HCT116 (cell line): ENCODE measurements around the gene CIB1. TPM values are rescaled to one million over a fixed set of nuclear protein-coding genes. Genes with fewer than 3 reads are reported as not detected.

Experiments
- ATAC-seq: fragments of 200-7000 bp; cut with Tn5 transposase; 2 replicates; pipeline ENCODE4 v1.9.1; 2020; ENCODE audit warnings: mild to moderate bottlenecking, moderate library complexity
- BruUV-seq: library from RNA; stranded (reverse); fragments of 400-500 nt; replicated peaks from 2 replicates; lab custom pipeline; 2021; lab: Mats Ljungman, UMichigan
- CTCF ChIA-PET: fragments of 300-600 bp; sonication (Branson Sonifier 250); formaldehyde crosslinking; loops from one replicate; lab custom pipeline; 2021; ENCODE audit warnings: antibody characterized with exemption; lab: Charles Lee
- POLR2A ChIA-PET: fragments of 300-600, 350-600 bp; sonication (Branson Sonifier 250); formaldehyde crosslinking; loops from one replicate; lab custom pipeline; 2021; ENCODE audit warnings: antibody characterized with exemption; lab: Charles Lee
- RAD21 ChIA-PET, 2 experiments: fragments of 300-600 bp; sonication (Branson Sonifier 250); formaldehyde crosslinking; loops; one replicate each; lab custom pipeline; 2023; ENCODE audit warnings: low total read pairs in 2 of 2; ENCODE audit not compliant: uncharacterized antibody in 2 of 2, unreplicated experiment in 2 of 2, low non-redundant PET in 1 of 2; lab: Charles Lee
- DNase-seq: peaks from one replicate; pipeline ENCODE4 v3.0.0-alpha.2; 2010; ENCODE audit warnings: low read depth, low spot score
- H2AFZ ChIP-seq: fragments of 200-600 bp; shearing (Covaris generic), sonication (generic); 2 replicates; pipeline ENCODE4 v1.6.1; 2017; ENCODE audit warnings: low read depth, mixed run types, mixed read lengths, antibody characterized with exemption, low read length; ENCODE audit not compliant: poor library complexity, severe bottlenecking
- H3K27ac ChIP-seq: 2 replicates; pipeline ENCODE4 v1.5.1; 2012; ENCODE audit warnings: low read depth, low read length
- H3K27me3 ChIP-seq: fragments of 200-600 bp; sonication (generic); 2 replicates; pipeline ENCODE4 v1.6.1; 2016; ENCODE audit warnings: mixed run types, low read length, mixed read lengths; ENCODE audit not compliant: insufficient read depth
- H3K36me3 ChIP-seq, 2 experiments: fragments of 200-500 bp in 1 of 2; fragments of 200-600 bp in 1 of 2; sonication (Bioruptor generic) in 1 of 2; sonication (generic) in 1 of 2; 2 replicates each; pipeline versions ENCODE4 v1.5.1 to v1.6.1; 2014 to 2016; ENCODE audit warnings: low read length in 2 of 2, inconsistent platforms in 1 of 2, mixed read lengths in 1 of 2, mixed run types in 1 of 2; ENCODE audit not compliant: insufficient read depth in 2 of 2, control insufficient read depth in 1 of 2
- H3K4me1 ChIP-seq, 2 experiments: fragments of 200-600 bp in 1 of 2; sonication (generic) in 1 of 2; 2 replicates each; pipeline versions ENCODE4 v1.5.1 to v1.6.1; 2012 to 2017; ENCODE audit warnings: low read length in 2 of 2, inconsistent platforms in 1 of 2, mild to moderate bottlenecking in 1 of 2, mixed read lengths in 1 of 2, mixed run types in 1 of 2, moderate library complexity in 1 of 2; ENCODE audit not compliant: insufficient read depth in 2 of 2, control insufficient read depth in 1 of 2
- H3K4me2 ChIP-seq: fragments of 200-600 bp; sonication (generic); 2 replicates; pipeline ENCODE4 v1.6.1; 2017; ENCODE audit warnings: mixed run types, low read length, mixed read lengths
- H3K4me3 ChIP-seq, 2 experiments: fragments of 200-600 bp in 1 of 2; sonication (generic) in 1 of 2; replicated peaks in 1 of 2; 2 replicates each; pipeline ENCODE4 v1.5.1; 2011 to 2016; ENCODE audit warnings: low read length in 2 of 2, control low read depth in 1 of 2, low read depth in 1 of 2, mild to moderate bottlenecking in 1 of 2, mixed read lengths in 1 of 2, mixed run types in 1 of 2
- H3K79me2 ChIP-seq: fragments of 200-600 bp; sonication (generic); 2 replicates; pipeline ENCODE4 v1.6.1; 2017; ENCODE audit warnings: mild to moderate bottlenecking, mixed run types, low read length, moderate library complexity, mixed read lengths; ENCODE audit not compliant: insufficient read depth
- H3K9ac ChIP-seq: fragments of 200-600 bp; sonication (generic); 2 replicates; pipeline ENCODE4 v1.6.1; 2016; ENCODE audit warnings: low read length, mixed read lengths
- H3K9me2 ChIP-seq: fragments of 200-600 bp; sonication (generic), shearing (Covaris generic); 2 replicates; pipeline ENCODE4 v1.6.1; 2017; ENCODE audit warnings: mixed run types, mild to moderate bottlenecking, moderate library complexity; ENCODE audit not compliant: insufficient read depth
- H3K9me3 ChIP-seq, 2 experiments: fragments of 200-500 bp in 1 of 2; fragments of 200-600 bp in 1 of 2; sonication (Bioruptor generic) in 1 of 2; sonication (generic) in 1 of 2; 2 replicates each; pipeline ENCODE4 v1.6.1; 2014 to 2017; ENCODE audit warnings: low read length in 2 of 2, mixed read lengths in 2 of 2, inconsistent platforms in 1 of 2, low read depth in 1 of 2, mild to moderate bottlenecking in 1 of 2, mixed run types in 1 of 2, moderate library complexity in 1 of 2; ENCODE audit not compliant: control insufficient read depth in 1 of 2, insufficient read depth in 1 of 2
- H4K20me1 ChIP-seq: fragments of 200-600 bp; sonication (generic), shearing (Covaris generic); 2 replicates; pipeline ENCODE4 v1.6.1; 2017; ENCODE audit warnings: mixed run types, mild to moderate bottlenecking, moderate library complexity; ENCODE audit not compliant: insufficient read depth
- CTCF ChIP-seq, 3 experiments: fragments of 200-600 bp in 1 of 3; sonication (generic) in 1 of 3; IDR thresholded peaks in 2 of 3; conservative IDR thresholded peaks in 1 of 3; 2 replicates each; pipeline ENCODE4 v1.5.1; 2012 to 2017; ENCODE audit warnings: low read depth in 2 of 3, low read length in 2 of 3, antibody characterized with exemption in 1 of 3, borderline replicate concordance in 1 of 3, control low read depth in 1 of 3, mild to moderate bottlenecking in 1 of 3, mixed read lengths in 1 of 3, mixed run types in 1 of 3, moderate library complexity in 1 of 3; ENCODE audit not compliant: insufficient read depth in 1 of 3
- REST ChIP-seq: IDR thresholded peaks from 2 replicates; pipeline ENCODE4 v1.6.1; 2012; ENCODE audit warnings: low read depth
- intact Hi-C: fragments of 100-400 bp; cut with micrococcal nuclease; formaldehyde crosslinking; loops from 2 replicates; pipeline ENCODE4 v1.10.0; 2022
- total RNA-seq: library from RNA; stranded (reverse); gene quantifications from one replicate; pipeline ENCODE4 v1.2.1, GENCODE V29; 2021; ENCODE audit not compliant: unreplicated experiment

The CIB1 gene
- total RNA-seq, 1 experiment from 2014 or later: 92.7 TPM

GRCh38 chr15:90214553-90215196 lies 19.1 kb downstream of the CIB1 start:
- H3K4me2 ChIP-seq: peak overlapping the region; percentile 19
- CTCF ChIA-PET: interaction anchor here (0.7 to 2.2 kb wide), 10 partner anchors 11 to 886 kb away, joined by 3 to 15 read pairs (median 4); partner anchors contain the start of genes CIB1 and GDPGP1
- no peak for DNase-seq
- H3K27ac ChIP-seq: peak overlapping the region; percentile 99
- no peaks in the 10 kb centered on the region for H3K27me3 ChIP-seq
- no peak overlapping the region for H3K4me3 ChIP-seq
- no peak overlapping the region for H3K9ac ChIP-seq
- H3K79me2 ChIP-seq: peaks cover 74% of the 10 kb centered on the region
- BruUV-seq: no TSS peak
- H2AFZ ChIP-seq: no peak overlapping the region
- TF ChIP-seq REST (no peak), CTCF (IDR thresholded peaks at IDR 0.05 in 2 of 3, conservative IDR thresholded peaks at IDR 0.05 in 1 of 3; ENCODE audit: borderline replicate concordance in 1 of 3, insufficient read depth in 1 of 3, low read depth in 2 of 3, low read length in 2 of 3) (peak in 2 of 3 experiments; percentile 51 to 54; a peak in 4 of 6 replicates)
- no peaks in the 10 kb centered on the region for H3K9me2 ChIP-seq
- H3K9me3 ChIP-seq: no peaks in the 10 kb centered on the region
- peaks cover 0 to 11% of the 10 kb centered on the region in 2 experiments; a peak in 1 of 4 replicates for H3K36me3 ChIP-seq
- no peaks in the 10 kb centered on the region for H4K20me1 ChIP-seq
- POLR2A ChIA-PET: interaction anchor here (0.8 to 1.0 kb wide), 2 partner anchors 19 to 47 kb away, joined by 3 read pairs; partner anchors contain the start of gene GDPGP1
- RAD21 ChIA-PET: interaction anchor here (0.6 to 1.2 kb wide), 3 partner anchors 12 to 68 kb away, joined by 3 to 7 read pairs (median 3); partner anchors contain the start of gene TTLL13 (in 1 of the 2)
- H3K4me1 ChIP-seq: peaks cover 53 to 67% of the 10 kb centered on the region in 2 experiments
- intact Hi-C loops: loop anchor here (10.0 kb wide), 1 partner anchor 470 kb away; no protein-coding TSS in a partner anchor
- ATAC-seq: no peak
